NCI-H187 (cell line): Measurements from ENCODE around the gene DLG2.
"Not testable (repeated sequence)": the region's sequence is repeated elsewhere in the genome, so short reads cannot be mapped to it uniquely, and the experiment has no call there.

ENCODE experiments used
- DNase-seq, 2 experiments: peaks; one replicate each; lab custom pipeline; 2025; lab: John Stamatoyannopoulos, UW

DLG2 gene

DNA sequence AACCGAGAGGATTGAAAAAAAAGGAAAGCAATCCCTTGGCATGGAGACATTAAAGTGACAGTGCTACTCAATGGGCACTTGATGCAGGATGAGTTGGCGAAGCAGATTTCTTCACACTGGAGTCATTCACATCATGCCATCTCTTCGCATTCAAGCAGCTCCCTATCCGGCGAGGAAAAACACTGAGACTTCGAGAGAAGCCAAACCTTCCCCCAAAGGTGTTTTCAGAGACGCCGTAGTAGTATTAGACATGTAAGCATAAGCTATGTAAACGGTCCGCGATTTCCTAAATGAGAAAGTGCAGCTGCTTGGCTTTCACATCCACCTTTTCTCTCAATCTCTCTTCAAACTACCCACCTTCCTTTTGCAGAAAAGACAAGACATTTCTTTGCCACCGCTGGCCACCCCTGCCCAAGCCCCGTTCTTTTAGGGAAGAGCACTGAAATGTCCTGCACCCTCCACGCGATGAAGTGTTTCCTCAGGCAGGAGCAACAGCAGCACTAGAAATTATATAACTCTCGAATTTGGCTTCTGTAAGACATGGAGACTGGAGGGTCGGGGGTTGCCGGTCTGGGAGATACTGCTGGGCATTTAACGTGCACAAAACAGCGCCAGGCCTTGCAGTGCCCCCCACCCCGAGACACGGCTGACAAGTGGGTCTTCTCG is at the start of gene DLG2:
DLG2 (minus strand) TSS at position 13 of the 666 bp plus-strand sequence.
- peak in 1 of 2 experiments; percentile 47 for DNase-seq

DNA sequence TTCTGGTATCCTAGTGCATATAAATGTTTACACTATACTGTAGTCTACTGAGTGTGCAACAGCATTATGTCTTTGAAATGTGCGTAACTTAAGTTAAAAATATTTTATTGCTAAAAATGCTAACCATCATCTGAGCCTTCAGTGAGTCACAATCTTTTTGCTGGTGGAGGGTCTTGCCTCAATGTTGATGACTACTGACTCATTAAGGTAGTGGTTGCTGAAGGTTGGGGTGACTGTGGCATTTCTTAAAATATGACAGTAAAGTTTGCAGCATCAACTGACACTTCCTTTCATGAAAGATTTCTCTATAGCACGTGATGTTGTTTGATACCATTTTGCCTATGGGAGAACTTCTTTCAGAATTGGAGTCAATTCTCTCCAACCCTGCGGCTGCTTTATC is 46.2 kb upstream of the DLG2 start:
- DNase-seq: no peak

DNA sequence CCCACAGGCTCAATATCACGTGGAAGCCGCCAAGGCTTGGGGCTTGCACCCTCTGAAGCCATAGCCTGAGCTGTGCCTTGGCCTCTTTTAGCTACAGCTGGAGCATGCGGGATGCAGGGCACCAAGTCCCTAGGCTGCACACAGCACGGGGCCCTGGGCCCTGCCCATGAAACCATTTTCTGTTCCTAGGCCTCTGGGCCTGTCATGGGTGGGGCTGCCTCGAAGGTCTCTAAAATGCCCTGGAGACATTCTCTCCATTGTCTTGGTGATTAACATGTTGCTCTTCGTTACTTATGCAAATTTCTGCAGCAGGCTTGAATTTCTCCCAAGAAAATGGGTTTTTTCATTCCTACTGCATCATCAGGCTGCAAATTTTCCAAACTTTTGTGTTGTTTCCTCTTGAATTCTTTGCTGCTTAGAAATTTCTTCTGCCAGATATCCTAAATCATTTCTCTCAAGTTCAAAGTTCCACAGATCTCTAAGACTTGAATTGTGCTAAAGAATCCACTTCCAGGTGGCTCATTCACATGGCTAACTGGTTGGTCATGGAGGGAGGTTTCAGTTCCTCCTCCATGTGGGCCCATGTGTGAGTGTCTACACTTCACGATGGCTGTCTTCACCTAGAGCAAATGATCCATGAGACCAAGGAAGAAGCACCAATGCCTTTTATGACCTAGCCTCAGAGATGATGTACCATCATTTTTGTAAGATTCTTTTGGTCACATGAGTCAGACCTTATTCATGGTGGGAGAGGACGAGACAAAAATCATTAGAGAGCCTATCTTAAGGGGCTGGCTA is 45.2 kb upstream of the DLG2 start:
- no peak for DNase-seq

DNA sequence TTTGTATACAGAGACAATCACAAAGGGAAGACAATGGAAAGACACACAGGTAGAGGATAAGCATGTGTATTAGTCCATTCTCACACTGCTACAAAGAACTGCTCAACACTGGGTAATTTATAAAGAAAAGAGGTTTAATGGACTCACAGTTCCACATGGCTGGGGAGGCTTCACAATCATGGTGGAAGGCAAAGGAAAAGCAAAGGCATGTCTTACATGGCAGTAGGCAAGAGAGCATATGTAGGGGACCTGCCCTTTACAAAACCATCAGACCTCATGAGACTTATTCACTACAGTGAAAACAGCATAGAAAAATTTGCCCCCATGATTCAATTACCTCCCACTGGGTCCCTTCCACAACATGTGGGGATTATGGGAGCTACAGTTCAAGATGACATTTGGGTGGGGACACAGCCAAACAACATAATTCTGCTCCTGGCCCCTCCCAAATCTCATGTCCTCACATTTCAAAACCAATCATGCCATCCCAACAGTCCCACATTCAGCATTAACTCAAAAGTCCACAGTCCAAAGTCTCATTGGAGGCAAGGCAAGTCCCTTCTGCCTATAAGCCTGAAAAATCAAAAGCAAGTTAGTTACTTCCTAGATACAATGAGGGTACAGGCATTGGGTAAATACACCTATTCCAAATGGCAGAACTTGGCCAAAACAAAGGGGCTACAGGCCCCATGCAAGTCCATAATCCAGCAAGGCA is 44.0 kb upstream of the DLG2 start:
- not testable (repeated sequence) for DNase-seq

GRCh38 chr11:85668157-85668556 is 41.0 kb upstream of the DLG2 start:
- DNase-seq: no peak

GRCh38 chr11:85666687-85667086 is 39.5 kb upstream of the DLG2 start:
- no peak for DNase-seq

DNA sequence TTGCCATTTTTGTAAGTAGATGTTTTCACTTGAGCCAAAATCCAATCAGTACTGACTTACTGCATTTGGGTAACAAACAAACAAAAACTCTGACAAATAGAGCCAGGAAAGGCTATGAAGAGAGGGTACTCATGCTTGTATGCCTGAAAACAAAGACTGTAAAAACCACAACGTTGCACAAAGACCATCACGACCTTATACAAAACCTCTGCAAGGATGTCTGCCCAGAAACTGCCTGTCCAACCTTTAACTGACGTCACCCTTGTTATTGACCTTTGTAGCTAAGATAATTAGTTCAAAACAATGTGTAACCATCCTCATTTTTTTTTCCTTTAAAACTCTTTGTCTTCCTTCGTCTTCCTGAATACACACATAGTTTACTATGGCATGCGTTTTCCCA is 38.6 kb upstream of the DLG2 start:
- DNase-seq: no peak

GRCh38 chr11:85664615-85665481 is 37.7 kb upstream of the DLG2 start, which contains the start of gene CREBZF:
CREBZF (minus strand) TSS chr11:85665129; CDS start chr11:85664875, 254 bp downstream.
- peak; percentile 90 to 91 for DNase-seq

DNA sequence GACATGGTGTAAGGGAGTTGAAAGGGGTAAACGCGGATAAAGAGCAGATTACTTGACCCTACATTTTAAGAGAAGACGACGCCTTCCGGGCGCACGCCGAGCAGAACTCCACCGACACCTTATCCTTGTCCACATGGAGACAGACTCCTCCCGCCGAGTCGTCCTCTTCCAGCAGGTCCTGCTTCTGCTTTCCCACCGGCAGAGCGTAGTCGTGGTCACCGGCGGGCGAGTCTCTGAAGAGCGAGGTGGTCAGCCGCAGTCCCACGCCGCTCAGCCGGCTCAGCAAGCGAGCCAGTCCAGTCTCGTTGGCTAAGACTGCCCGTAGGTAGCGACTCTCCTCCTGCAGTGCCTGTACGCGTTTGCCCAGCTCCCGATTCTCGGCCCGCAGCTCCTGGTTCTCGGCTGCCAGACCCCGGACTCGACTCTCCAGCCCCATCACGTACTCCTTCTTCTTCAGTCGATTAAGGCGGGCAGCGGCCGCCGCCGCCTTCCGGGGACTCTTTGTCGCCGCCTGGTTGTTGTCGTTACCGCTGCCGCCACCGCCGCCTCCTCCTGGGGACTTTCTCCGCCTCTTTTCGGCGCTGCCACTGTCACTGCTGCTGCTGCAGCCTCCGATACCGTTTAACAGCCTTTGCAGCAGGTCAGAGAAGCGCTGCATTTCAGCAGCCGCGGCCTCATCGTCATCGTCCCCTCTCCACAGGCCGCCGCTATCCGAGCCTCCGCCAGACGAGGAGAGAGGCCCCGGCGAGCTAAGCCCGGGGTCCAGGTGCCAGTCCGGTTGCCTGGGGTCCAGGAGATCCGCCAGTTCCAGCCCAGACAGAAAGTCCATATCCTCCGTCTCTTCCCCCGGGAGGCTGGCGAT is 36.8 kb upstream of the DLG2 start:
- DNase-seq: peak; percentile 35 to 38

DNA sequence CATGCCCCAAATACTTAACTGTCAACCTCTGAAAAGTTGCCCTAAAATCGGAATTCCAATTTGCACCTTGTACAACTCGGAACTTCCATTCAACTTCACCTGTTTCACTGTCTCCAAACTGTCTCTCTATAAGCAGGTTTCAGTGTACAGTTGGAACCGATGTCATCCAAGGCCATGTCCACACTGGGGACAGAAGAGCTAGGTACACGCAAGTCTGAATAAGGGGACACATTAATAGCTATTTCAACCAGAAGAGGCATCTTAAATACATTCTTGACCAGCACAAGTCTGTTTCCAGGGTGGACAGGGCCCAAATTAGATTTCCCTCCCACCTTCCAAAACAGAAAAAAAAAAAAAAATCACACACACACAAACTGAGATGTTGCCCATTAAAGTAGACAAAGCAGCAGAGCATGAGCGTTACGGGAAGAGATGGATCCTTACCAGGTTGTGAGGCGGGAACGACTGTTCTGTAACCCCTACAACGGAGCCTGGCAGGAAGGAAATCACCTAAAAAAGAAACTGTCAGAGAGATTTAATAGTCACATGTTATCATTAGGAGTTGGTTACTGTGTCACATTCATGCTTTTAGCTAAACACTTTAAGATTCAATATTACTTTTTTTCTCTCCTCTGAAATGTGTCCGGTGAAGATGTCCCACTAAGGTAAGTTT is 36.1 kb upstream of the DLG2 start:
- DNase-seq: no peak

DNA sequence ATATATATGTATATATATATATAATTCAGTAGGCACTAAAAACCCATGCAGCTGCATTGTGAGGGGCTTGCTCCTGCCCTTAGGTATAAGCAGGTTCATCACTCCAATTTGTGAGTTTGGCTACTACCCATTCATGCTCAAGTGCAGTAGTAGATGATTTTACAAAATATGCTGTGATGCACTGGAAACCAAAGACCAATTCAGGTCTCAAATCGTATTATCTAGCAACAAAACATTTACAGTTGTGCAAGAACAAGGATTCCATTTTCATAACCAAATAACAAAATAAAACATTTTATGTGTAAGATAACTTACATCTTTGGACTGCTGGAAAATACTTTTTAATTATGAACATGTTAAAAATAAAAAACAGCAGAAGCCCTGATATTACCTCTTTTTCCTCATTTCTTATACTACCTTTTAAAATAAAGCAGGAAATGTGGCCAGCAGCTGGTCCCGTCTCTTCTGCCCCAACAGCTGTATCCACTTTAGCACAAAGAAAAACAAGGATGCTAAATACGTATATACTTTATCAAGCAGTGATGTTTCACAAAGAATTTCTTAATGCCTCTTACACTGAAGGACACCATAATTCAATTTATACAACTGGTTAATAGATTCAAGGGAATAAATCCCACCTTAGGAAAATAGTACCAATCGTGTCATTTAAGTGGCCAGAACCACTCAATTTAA is 35.0 kb upstream of the DLG2 start:
- no peak for DNase-seq

DNA sequence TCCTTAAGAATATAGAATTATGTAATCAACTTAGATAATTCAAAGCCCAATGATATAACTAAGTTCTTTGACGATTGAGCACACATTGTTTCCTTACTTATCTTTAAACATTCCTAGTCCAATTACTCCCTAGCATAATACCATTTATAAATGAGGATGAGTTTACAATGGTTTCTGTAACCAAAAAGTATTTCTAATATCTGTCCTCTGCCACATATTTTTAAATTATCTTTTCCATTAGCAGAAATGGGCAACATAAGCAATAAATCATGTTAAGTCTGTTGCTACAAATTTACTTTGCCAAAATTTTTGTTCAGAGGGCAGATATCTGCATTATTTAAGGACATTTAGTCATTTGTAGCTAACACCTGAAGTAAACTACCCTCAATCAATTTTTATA is 31.0 kb upstream of the DLG2 start:
- no peak for DNase-seq

- DNase-seq: no peak
These were observed 29.6 kb upstream of the DLG2 start for GRCh38 chr11:85656777-85657176.

DNA sequence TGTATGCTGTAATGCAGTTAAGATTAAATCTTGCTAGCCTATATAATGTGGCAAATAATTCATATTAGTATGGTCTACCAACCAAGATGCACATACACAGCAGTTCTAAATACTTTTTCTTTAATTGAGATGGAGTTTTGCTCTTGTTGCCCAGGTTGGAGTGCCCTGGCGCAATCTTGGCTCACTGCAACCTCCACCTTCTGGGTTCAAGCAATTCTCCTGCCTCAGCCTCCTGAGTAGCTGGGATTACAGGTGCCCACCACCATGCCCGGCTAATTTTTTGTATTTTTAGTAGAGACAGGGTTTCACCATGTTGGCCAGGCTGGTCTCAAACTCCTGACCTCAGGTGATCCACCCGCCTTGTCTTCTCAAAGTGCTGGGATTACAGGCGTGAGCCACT is 27.2 kb upstream of the DLG2 start:
- not testable (repeated sequence) for DNase-seq

DNA sequence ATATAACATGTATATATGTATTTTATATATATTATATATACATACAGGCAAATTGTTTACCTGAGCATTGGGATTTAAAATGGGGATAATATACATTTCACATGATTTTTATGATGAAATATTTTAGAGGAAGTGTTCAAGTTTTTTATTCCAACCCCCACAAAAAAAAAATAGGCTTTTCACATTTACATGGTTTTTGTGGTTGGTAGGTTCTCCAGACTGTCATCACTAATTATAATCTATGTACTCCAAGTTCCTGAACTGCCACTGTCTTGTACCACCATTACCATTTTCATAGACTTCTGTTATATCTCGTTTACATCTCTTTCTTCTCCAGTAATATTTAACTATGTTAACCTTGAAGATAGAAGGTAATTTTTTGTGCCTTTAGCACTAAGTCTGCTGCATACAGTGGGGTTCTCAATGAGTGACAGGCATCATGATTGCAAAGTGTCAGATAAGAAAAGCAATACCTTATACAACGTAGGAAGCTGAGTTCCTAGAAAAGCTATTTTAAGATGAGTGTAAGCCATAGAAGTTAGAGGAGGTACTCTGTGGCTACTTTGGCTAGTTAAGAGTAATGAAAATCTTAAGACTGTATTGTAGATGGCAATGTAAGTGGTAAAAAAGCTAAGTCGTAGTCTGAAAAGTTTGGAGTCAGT is 25.8 kb upstream of the DLG2 start:
- no peak for DNase-seq

DNA sequence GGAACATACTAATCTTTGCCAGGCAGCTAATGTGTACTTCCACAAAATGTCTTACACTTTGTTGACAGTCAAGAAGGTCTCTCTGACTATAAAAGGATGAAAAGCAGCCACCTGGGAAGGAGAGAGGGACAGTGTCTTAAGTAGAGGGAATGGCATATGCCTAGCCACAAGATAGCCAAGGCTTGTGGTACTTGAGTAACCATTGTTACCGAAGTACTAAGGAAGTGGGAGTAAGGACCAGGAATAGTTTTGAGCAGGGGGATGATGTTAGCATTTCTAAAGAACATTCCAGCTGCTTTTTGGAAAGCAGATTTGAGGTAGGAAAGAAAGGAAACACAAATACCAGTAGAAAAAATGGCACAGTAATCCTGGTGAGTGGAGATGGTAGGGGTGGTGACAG is 24.0 kb upstream of the DLG2 start:
- no peak for DNase-seq

GRCh38 chr11:85647604-85648299 is 20.6 kb upstream of the DLG2 start, which contains the start of gene TMEM126A:
TMEM126A (plus strand) TSS chr11:85647967; CDS start chr11:85650256, 2,289 bp downstream.
- peak; percentile 73 to 78 for DNase-seq

DNA sequence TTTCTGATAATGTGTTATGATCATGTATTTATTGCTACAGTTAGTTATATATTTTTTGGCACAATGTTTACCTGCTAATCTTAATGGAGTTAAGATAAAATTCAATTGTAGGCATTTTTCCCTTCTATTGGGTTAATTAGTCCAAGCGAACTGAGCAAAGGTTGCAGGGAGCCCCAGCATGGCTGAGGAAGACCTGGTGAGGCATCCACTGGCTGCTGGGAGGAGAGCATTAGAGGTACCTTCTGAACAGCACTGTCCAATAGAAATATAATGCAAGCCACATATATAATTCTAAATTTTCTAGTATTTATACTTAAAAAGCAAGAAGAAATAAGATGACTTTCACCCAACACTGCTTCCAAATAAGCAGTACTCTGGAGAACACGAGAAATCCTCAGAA is 19.9 kb upstream of the DLG2 start:
- DNase-seq: no peak
